Caco-2 (cell line): Measurements from ENCODE around the gene RPP25L. TPM values are rescaled to one million over a fixed set of nuclear protein-coding genes. Genes with fewer than 3 reads are reported as not detected.
A peak's percentile ranks its signal among the peaks of the same experiment; 100 is the strongest.

Experiments
- BruUV-seq: library from RNA; stranded (reverse); fragments of 400-500 nt; replicated peaks from 2 replicates; lab custom pipeline; 2021; lab: Mats Ljungman, UMichigan
- CTCF ChIA-PET: fragments of 300-600 bp; sonication (Branson Sonifier 250); formaldehyde crosslinking; loops from one replicate; lab custom pipeline; 2022; ENCODE audit warnings: antibody characterized with exemption; lab: Charles Lee
- POLR2A ChIA-PET: fragments of 300-600 bp; sonication (Branson Sonifier 250); formaldehyde crosslinking; loops from one replicate; lab custom pipeline; 2022; ENCODE audit warnings: antibody characterized with exemption; lab: Charles Lee
- DNase-seq, 2 experiments: peaks; one replicate each; pipeline versions ENCODE4 v3.0.0 to v3.0.0-alpha.2; 2020 to 2022
- H3K27me3 ChIP-seq: replicated peaks from 2 replicates; pipeline ENCODE4 v1.6.0; 2011; ENCODE audit warnings: low read length; ENCODE audit not compliant: control insufficient read depth, insufficient read depth
- H3K36me3 ChIP-seq: 2 replicates; pipeline ENCODE4 v1.5.1; 2011; ENCODE audit warnings: low read length; ENCODE audit not compliant: control insufficient read depth, insufficient read depth
- H3K4me1 ChIP-seq: fragments of 250-450 bp; sonication (Bioruptor Pico); 2 replicates; pipeline ENCODE4 v1.5.1; 2020; ENCODE audit warnings: mild to moderate bottlenecking
- H3K4me3 ChIP-seq: 2 replicates; pipeline ENCODE4 v1.5.1; 2011; ENCODE audit warnings: low read depth, mild to moderate bottlenecking, control low read depth, low read length
- H3K9me3 ChIP-seq: fragments of 250-450 bp; sonication (Bioruptor Pico); 2 replicates; pipeline ENCODE4 v1.5.1; 2020; ENCODE audit warnings: mild to moderate bottlenecking, moderate library complexity
- H3K27ac Mint-ChIP-seq: one replicate; pipeline ENCODE4 v1.8.0; 2022; ENCODE audit warnings: mixed read lengths; ENCODE audit not compliant: unreplicated experiment
- H3K27me3 Mint-ChIP-seq: one replicate; pipeline ENCODE4 v1.8.0; 2022; ENCODE audit warnings: mixed read lengths; ENCODE audit not compliant: insufficient read depth, unreplicated experiment
- H3K36me3 Mint-ChIP-seq: one replicate; pipeline ENCODE4 v1.8.0; 2022; ENCODE audit warnings: mild to moderate bottlenecking, mixed read lengths; ENCODE audit not compliant: insufficient read depth, unreplicated experiment
- H3K4me1 Mint-ChIP-seq: one replicate; pipeline ENCODE4 v1.8.0; 2022; ENCODE audit warnings: low read depth, mixed read lengths; ENCODE audit not compliant: unreplicated experiment
- H3K4me3 Mint-ChIP-seq: one replicate; pipeline ENCODE4 v1.8.0; 2022; ENCODE audit warnings: mild to moderate bottlenecking, moderate library complexity, mixed read lengths; ENCODE audit not compliant: unreplicated experiment
- H3K9me3 Mint-ChIP-seq: one replicate; pipeline ENCODE4 v1.8.0; 2022; ENCODE audit warnings: mixed read lengths; ENCODE audit not compliant: unreplicated experiment
- intact Hi-C: fragments of 100-400 bp; cut with micrococcal nuclease; formaldehyde crosslinking; loops from one replicate; pipeline ENCODE4 v1.10.0; 2022; ENCODE audit not compliant: unreplicated experiment
- total RNA-seq: library from RNA; stranded (reverse); gene quantifications from 2 replicates; pipeline ENCODE4 v1.2.3, GENCODE V29; 2022
- TF ChIP-seq, protein P1 (sequence below), 2 experiments: fragments of 200-600 bp in 1 of 2; IDR thresholded peaks; 1 replicate in 1 of 2; 2 replicates in 1 of 2; pipeline versions ENCODE4 v1.5.1 to v1.8.0; 2011 to 2022; ENCODE audit warnings: antibody characterized with exemption in 1 of 2, control low read depth in 1 of 2, inconsistent platforms in 1 of 2, low read depth in 1 of 2, low read length in 1 of 2, mild to moderate bottlenecking in 1 of 2, moderate library complexity in 1 of 2; ENCODE audit not compliant: insufficient read depth in 1 of 2, severe bottlenecking in 1 of 2, unreplicated experiment in 1 of 2

Gene RPP25L
- total RNA-seq, 1 experiment from 2014 or later = 27.4 TPM

DNA sequence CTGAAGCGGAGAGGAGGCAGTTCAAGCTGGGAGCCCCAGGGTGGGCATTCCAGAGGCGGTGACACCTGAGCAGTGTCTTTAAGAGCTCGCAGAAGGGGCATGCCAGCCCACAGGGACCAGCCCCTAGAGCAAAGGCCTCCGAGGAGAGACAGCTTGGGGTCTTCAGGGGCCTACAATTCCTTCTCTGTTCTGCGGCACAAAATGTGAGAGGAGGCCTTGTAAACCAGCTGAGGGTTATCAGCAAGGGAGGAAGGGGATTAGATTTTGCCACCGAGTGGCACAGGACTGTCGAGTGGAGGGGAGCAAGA lies 26.2 kb upstream of the RPP25L start:
- peaks cover under 1% of the 10 kb centered on the region; the same call in 1 of the 2 replicates for H3K4me1 ChIP-seq

DNA sequence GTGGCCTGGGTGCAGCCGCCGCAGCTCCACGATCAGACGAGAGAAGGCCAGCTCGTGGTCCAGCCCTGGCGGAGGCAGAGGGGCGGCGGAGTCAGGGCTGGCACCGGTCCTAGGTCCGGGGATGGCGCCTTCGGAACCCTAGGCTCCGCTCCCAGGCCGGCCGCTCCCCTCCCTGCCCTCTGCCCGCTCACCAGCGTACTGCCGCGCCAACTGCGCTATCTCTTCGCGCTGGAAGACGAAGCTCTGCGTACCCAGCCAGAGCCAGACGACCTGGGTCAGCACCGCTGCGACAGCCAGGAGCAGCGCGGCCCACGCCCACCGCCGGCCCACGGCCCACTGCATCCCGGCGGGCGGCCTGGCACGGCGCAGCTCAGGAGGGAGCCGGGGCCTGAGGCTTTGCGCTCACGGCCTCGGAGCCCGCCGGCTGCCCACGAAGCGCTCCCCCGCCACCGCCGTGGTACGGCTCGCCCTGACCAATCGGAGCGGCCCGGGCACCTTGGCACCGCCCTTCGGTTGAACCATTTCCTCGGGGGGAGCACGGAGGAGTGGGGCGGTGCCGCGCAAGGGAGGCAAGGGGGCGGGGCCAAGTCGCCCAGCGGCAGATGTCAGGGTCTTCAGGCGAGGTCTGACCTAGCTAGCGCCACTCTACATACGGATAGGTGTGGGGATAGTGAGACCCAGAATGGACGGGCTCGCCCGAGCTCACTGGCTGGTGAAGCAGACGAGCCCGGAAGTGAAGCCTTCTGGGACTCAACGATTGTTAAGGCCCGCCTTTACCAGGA lies 25.6 kb upstream of the RPP25L start, which contains the start of gene SIGMAR1:
SIGMAR1 (minus strand) TSS at position 432 of the 782 bp plus-strand sequence; CDS start at position 342, 90 bp downstream.
- H3K27me3 ChIP-seq = no peaks in the 10 kb centered on the region
- H3K27ac Mint-ChIP-seq = peak within 1 kb of the TSS; percentile 64
- peaks cover 10% of the 10 kb centered on the region for H3K36me3 Mint-ChIP-seq
- TF ChIP-seq, protein P1, sequence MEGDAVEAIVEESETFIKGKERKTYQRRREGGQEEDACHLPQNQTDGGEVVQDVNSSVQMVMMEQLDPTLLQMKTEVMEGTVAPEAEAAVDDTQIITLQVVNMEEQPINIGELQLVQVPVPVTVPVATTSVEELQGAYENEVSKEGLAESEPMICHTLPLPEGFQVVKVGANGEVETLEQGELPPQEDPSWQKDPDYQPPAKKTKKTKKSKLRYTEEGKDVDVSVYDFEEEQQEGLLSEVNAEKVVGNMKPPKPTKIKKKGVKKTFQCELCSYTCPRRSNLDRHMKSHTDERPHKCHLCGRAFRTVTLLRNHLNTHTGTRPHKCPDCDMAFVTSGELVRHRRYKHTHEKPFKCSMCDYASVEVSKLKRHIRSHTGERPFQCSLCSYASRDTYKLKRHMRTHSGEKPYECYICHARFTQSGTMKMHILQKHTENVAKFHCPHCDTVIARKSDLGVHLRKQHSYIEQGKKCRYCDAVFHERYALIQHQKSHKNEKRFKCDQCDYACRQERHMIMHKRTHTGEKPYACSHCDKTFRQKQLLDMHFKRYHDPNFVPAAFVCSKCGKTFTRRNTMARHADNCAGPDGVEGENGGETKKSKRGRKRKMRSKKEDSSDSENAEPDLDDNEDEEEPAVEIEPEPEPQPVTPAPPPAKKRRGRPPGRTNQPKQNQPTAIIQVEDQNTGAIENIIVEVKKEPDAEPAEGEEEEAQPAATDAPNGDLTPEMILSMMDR (IDR thresholded peaks at IDR 0.05; ENCODE audit: insufficient read depth in 1 of 2, low read depth in 1 of 2, low read length in 1 of 2, severe bottlenecking in 1 of 2, unreplicated experiment in 1 of 2) = no peak
- ChIA-PET CTCF (interaction anchor here (0.6 to 3.0 kb wide), 10 partner anchors 9 to 1870 kb away, joined by 3 to 25 read pairs (median 4); partner anchors contain the start of genes ARID3C, ATOSB, GALT and IL11RA), POLR2A (interaction anchor here (0.5 to 1.3 kb wide), 4 partner anchors 9 to 432 kb away, joined by 4 to 11 read pairs (median 7); partner anchors contain the start of genes GALT and IL11RA)
- H3K9me3 ChIP-seq = no peaks in the 10 kb centered on the region
- peaks cover 7% of the 10 kb centered on the region for H3K4me1 Mint-ChIP-seq
- H3K4me3 Mint-ChIP-seq = peak within 1 kb of the TSS; percentile 83
- intact Hi-C loops = loop anchor here (1.0 kb wide), 2 partner anchors 9 to 15 kb away; partner anchors contain the start of genes GALT and IL11RA
- BruUV-seq = no TSS peak
- H3K9me3 Mint-ChIP-seq = no peaks in the 10 kb centered on the region
- H3K4me1 ChIP-seq = no peaks in the 10 kb centered on the region
- no peaks in the 10 kb centered on the region for H3K27me3 Mint-ChIP-seq
- peak; percentile 93 to 96 for DNase-seq
- H3K36me3 ChIP-seq = peaks cover 1% of the 10 kb centered on the region; the same call in 1 of the 2 replicates
- peak within 1 kb of the TSS; percentile 99 for H3K4me3 ChIP-seq

More for the DNA sequence above, 26.2 kb upstream of the RPP25L start:
- intact Hi-C loops = no loop called here
- peak overlapping the region; percentile 64 for H3K27ac Mint-ChIP-seq
- no peaks in the 10 kb centered on the region for H3K27me3 Mint-ChIP-seq
- Histone ChIP-seq H3K27me3 (no peaks in the 10 kb centered on the region), H3K4me3 (peak overlapping the region; percentile 99), H3K9me3 (no peaks in the 10 kb centered on the region), H3K36me3 (peaks cover 1% of the 10 kb centered on the region; the same call in 1 of the 2 replicates)
- peaks cover 7% of the 10 kb centered on the region for H3K4me1 Mint-ChIP-seq
- POLR2A ChIA-PET = interaction anchor here (0.5 to 1.3 kb wide), 3 partner anchors 8 to 431 kb away, joined by 4 to 11 read pairs (median 7); partner anchors contain the start of genes GALT and IL11RA
- peak overlapping the region; percentile 83 for H3K4me3 Mint-ChIP-seq
- no peak for DNase-seq
- TF ChIP-seq, protein P1 (IDR thresholded peaks at IDR 0.05; ENCODE audit: insufficient read depth in 1 of 2, low read depth in 1 of 2, low read length in 1 of 2, severe bottlenecking in 1 of 2, unreplicated experiment in 1 of 2) = no peak
- peaks cover 10% of the 10 kb centered on the region for H3K36me3 Mint-ChIP-seq
- TSS peak; percentile 76 for BruUV-seq
- no peaks in the 10 kb centered on the region for H3K9me3 Mint-ChIP-seq
- CTCF ChIA-PET = interaction anchor here (0.8 to 3.0 kb wide), 7 partner anchors 8 to 478 kb away, joined by 3 to 25 read pairs (median 4); partner anchors contain the start of genes ARID3C, ATOSB, GALT and IL11RA

DNA sequence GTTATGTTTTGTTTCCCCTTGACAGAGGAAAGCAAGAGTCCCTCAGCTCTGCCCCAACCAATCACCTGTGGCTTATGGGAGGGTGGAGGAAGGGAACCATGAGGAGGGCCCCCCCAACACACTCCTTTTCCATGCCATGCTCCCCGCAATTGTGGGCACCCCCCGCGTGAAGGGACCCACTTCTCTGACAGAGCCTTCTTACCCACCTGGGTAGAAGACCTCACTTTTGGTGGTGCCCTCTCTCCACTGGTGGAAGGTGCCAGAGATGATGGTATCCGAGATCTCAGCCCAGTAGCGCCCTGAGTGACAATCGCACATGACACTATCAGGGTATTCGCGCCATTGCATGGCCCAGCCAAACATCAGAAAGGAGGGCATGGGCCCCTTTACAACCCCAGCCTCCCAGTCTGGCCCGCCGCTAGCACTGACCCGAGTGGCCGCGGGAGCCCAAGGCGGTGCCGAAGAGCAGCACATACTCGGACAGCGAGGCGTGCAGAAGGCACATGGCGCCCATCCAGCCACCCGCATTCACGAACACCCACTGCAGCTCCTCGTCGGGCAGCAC lies 25.0 kb upstream of the RPP25L start:
- Mint-ChIP-seq H3K4me3 (peak overlapping the region; percentile 83), H3K4me1 (peaks cover 7% of the 10 kb centered on the region), H3K27ac (peak overlapping the region; percentile 64), H3K36me3 (peaks cover 10% of the 10 kb centered on the region), H3K9me3 (no peaks in the 10 kb centered on the region), H3K27me3 (no peaks in the 10 kb centered on the region)
- Histone ChIP-seq H3K27me3 (no peaks in the 10 kb centered on the region), H3K36me3 (peaks cover 1% of the 10 kb centered on the region; the same call in 1 of the 2 replicates), H3K4me3 (peak overlapping the region; percentile 99), H3K4me1 (no peaks in the 10 kb centered on the region), H3K9me3 (no peaks in the 10 kb centered on the region)
- CTCF ChIA-PET = interaction anchor here (0.6 to 3.0 kb wide), 6 partner anchors 9 to 1870 kb away, joined by 3 to 25 read pairs (median 4); partner anchors contain the start of gene GALT
- no peak for DNase-seq
- intact Hi-C loops = loop anchor here (1.0 kb wide), 2 partner anchors 9 to 15 kb away; partner anchors contain the start of genes GALT and IL11RA
- POLR2A ChIA-PET = interaction anchor here (0.5 to 1.3 kb wide), 3 partner anchors 10 to 188 kb away, joined by 3 to 11 read pairs (median 7); partner anchors contain the start of genes GALT and IL11RA
- no TSS peak for BruUV-seq
- TF ChIP-seq, protein P1 (IDR thresholded peaks at IDR 0.05; ENCODE audit: insufficient read depth in 1 of 2, low read depth in 1 of 2, low read length in 1 of 2, severe bottlenecking in 1 of 2, unreplicated experiment in 1 of 2) = no peak
